Mesodermal cell (in vitro differentiated cells): ENCODE data around the gene SKAP1.
A peak's percentile ranks its signal among the peaks of the same experiment; 100 is the strongest.

Source experiments
- H3K27ac ChIP-seq: 2 replicates; pipeline ENCODE4 v1.7.0; 2013; ENCODE audit warnings: mild to moderate bottlenecking, low read depth, low read length, moderate library complexity; ENCODE audit not compliant: severe bottlenecking
- H3K36me3 ChIP-seq: 2 replicates; pipeline ENCODE4 v1.7.1; 2013; ENCODE audit warnings: mild to moderate bottlenecking, low read length, moderate library complexity; ENCODE audit not compliant: control insufficient read depth, insufficient read depth
- H3K4me1 ChIP-seq: one replicate; pipeline ENCODE4 v1.7.1; 2013; ENCODE audit warnings: mild to moderate bottlenecking, low read length; ENCODE audit not compliant: insufficient read depth, control insufficient read depth, poor library complexity, severe bottlenecking
- H3K4me3 ChIP-seq: 2 replicates; pipeline ENCODE4 v1.7.0; 2013; ENCODE audit warnings: low read length, control low read depth, mild to moderate bottlenecking; ENCODE audit not compliant: insufficient read depth, poor library complexity, severe bottlenecking; ENCODE audit errors: extremely low read depth
- H3K9me3 ChIP-seq: 2 replicates; pipeline ENCODE4 v1.7.1; 2013; ENCODE audit warnings: mild to moderate bottlenecking, low read length, moderate library complexity; ENCODE audit not compliant: control insufficient read depth
- WGBS, 2 experiments: methylation state at CpG; one replicate each; pipeline ENCODE4 v1.1.5; 2013; ENCODE audit warnings: missing lambda C conversion rate in 2 of 2; ENCODE audit not compliant: insufficient coverage in 2 of 2; 5-methylcytosine and 5-hydroxymethylcytosine counted together

Gene SKAP1

DNA sequence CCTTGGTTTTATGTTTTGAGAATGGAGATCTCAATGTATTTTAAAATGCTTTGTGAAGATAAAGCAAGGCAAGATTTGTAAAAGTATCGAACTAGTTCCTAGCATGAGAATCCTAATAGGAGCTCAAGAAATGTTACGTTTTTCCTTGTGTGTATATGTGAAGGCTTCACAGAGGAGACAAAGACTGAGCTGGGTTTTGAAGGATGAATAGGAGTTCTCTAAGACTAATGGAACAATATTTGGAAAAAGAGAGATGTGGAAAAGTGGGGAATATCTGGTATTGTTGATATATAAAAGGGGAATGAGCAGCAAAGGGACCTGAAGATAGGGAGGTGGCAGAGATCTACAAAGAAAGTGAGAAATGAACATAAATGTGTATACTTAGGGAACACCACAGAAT is 195.1 kb downstream of the SKAP1 start:
- Histone ChIP-seq H3K9me3 (no peaks in the 10 kb centered on the region), H3K4me1 (peaks cover 11% of the 10 kb centered on the region), H3K36me3 (no peaks in the 10 kb centered on the region), H3K27ac (no peak overlapping the region), H3K4me3 (no peak overlapping the region)
- WGBS, 2 experiments = 91 to 98% methylated on average over 2 of the region's 2 CpGs

DNA sequence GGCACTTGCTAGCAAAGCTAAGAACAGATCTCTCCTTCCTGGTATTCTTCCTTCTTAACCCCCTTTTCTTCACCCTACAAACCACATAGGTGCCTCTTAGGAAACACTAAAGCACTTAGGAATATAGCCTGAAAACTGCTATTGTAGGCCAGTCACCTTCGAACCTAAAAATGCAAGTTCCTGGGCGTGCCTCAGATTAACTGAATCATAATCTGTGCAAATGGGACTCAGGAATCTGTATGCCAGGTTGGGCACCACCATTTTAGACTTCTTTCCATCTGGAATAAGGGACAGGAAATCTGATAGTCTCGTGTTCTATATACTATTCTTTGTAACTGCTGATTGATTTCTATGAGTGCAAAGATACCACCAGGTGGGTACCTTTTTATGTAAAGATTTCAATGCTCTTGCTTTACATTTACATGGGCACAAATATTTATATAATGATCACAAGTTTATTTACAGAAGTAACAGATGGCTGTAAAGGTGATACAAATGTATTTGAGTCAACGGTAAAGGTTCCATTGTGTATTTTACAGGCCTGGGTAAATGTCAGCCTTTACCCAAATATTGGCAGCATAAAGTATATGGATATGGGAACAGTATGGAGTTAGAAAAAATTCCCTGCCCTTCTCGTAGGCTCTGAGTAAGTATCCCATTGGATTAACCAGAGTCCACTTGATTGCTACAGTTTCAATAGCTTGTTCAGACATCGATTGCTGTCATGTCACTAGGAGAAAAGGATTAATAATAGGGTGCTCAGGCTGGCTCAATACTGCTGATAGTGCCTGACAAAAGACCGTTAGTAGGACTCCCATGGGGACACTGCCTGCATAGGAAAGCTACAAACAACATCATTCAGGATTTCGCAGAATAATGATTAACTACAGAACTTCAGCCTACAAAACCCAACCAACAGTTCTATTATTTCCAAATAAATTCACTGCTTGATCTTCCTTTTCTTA is 197.7 kb downstream of the SKAP1 start:
- Histone ChIP-seq H3K27ac (no peak overlapping the region), H3K36me3 (no peaks in the 10 kb centered on the region), H3K9me3 (no peaks in the 10 kb centered on the region), H3K4me3 (no peak overlapping the region), H3K4me1 (no peaks in the 10 kb centered on the region)
- 93 to 95% methylated on average over 4 to 5 of the region's 8 CpGs for WGBS, 2 experiments

- Histone ChIP-seq H3K9me3 (no peaks in the 10 kb centered on the region), H3K4me1 (no peaks in the 10 kb centered on the region), H3K36me3 (no peaks in the 10 kb centered on the region), H3K4me3 (no peak overlapping the region), H3K27ac (no peak overlapping the region)
- 73 to 83% methylated on average over 1 of the region's 1 CpG for WGBS, 2 experiments
Observed at GRCh38 chr17:48229936-48230335, 200.1 kb downstream of the SKAP1 start.

GRCh38 chr17:48228720-48229119 is 201.3 kb downstream of the SKAP1 start:
- Histone ChIP-seq H3K9me3 (no peaks in the 10 kb centered on the region), H3K27ac (no peak overlapping the region), H3K4me3 (no peak overlapping the region), H3K4me1 (no peaks in the 10 kb centered on the region), H3K36me3 (no peaks in the 10 kb centered on the region)
- WGBS, 2 experiments = 57% methylated on average over 1 of the region's 1 CpG; no CpG with 5 or more reads in 1 of the 2 experiments

DNA sequence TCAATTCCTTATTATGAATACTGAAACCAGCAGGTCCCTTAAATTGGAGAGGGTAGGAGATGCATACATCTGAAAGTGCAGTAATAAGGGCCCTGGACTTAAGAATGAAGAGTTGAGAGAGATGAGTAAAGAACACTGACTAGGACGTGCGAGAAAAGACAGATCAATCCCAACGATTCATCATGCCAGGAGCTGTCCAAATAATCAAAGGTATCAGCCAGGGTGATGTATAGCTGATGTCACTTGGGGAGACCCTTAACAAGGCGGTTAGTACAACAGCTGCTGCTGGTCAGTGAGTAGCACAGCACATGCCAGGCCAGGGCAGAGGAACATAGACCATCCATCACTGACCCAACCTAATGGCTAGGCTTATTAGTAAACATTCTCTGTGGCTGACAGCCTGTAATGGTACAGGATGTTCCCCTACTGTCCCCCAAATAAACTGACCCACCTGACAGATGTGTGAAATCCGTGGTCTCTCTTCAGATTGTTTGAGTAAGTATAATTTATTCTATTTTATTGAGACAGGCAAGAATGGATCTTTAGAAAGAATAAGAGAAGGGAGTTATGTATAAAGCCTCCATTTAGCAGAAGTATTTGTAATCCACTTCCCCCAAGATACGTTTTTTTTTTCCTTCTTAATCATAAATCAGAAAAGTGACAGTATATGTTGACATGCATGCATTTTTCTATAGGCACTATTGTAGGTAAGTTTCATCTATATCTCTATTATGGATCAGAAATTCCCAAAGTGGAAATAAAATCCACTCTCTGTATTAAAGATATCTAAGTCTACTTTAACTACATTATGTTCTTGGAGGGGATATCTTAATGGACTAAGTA is 204.1 kb downstream of the SKAP1 start:
- 86 to 90% methylated on average over 3 to 4 of the region's 6 CpGs for WGBS, 2 experiments
- no peaks in the 10 kb centered on the region for H3K4me1 ChIP-seq
- H3K36me3 ChIP-seq = no peaks in the 10 kb centered on the region
- no peak overlapping the region for H3K27ac ChIP-seq
- H3K9me3 ChIP-seq = no peaks in the 10 kb centered on the region
- no peak overlapping the region for H3K4me3 ChIP-seq

- no peaks in the 10 kb centered on the region for H3K4me1 ChIP-seq
- no peak overlapping the region for H3K27ac ChIP-seq
- no peak overlapping the region for H3K4me3 ChIP-seq
- H3K36me3 ChIP-seq = no peaks in the 10 kb centered on the region
- no peaks in the 10 kb centered on the region for H3K9me3 ChIP-seq
Observed at GRCh38 chr17:48223945-48224344, 206.1 kb downstream of the SKAP1 start.

DNA sequence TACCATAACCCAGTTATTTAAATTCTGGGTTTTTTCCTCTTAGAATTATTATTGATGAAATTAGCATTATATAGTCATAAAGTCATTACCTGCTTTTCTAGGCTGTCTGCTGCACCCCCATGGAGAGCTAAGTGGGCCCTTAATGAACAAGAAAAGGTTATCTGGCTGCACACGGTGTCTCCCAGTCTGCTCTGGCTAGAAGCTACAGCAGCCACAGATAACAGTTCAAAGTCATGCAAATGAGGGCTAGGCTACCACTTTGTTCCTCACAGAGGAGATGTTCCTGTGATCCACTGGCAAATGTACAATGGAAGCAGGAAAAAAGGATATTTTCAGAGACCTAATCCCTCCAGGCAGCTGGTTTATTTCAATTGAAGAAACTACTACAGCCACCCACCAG is 210.4 kb downstream of the SKAP1 start:
- Histone ChIP-seq H3K4me3 (no peak overlapping the region), H3K4me1 (peaks cover 3% of the 10 kb centered on the region), H3K36me3 (no peaks in the 10 kb centered on the region), H3K9me3 (no peaks in the 10 kb centered on the region), H3K27ac (peak overlapping the region; percentile 3)
- WGBS, 2 experiments = 0% methylated on average over 1 of the region's 1 CpG

- Histone ChIP-seq H3K4me1 (peaks cover 3% of the 10 kb centered on the region), H3K27ac (no peak overlapping the region), H3K4me3 (no peak overlapping the region), H3K9me3 (no peaks in the 10 kb centered on the region), H3K36me3 (no peaks in the 10 kb centered on the region)
- 33% methylated on average over 1 of the region's 1 CpG; no CpG with 5 or more reads in 1 of the 2 experiments for WGBS, 2 experiments
Observed at GRCh38 chr17:48215583-48216139, 214.4 kb downstream of the SKAP1 start.

DNA sequence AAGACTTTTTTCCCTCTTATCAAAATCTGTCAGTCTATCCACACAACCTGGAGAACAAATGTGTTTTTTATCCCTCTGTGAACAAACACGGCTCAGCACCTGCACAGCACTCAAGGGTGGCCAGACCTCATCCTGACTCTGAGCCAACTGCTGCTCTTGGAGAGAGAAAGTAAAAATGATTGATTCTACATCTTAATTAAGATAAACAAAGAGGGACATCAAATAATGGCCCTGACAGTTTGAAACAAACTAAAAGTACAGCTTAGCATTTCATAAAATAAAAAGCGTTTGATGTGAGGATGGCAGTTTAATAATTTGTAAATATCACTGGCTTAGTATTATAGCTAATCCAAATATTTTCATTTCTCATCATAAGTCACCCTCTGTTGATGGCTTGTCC is 216.2 kb downstream of the SKAP1 start:
- no peaks in the 10 kb centered on the region for H3K9me3 ChIP-seq
- peaks cover 3% of the 10 kb centered on the region for H3K4me1 ChIP-seq
- no peak overlapping the region for H3K27ac ChIP-seq
- WGBS, 2 experiments = no CpG with 5 or more reads among the region's 2 CpGs
- no peak overlapping the region for H3K4me3 ChIP-seq
- H3K36me3 ChIP-seq = no peaks in the 10 kb centered on the region

GRCh38 chr17:48211787-48212186 is 218.2 kb downstream of the SKAP1 start:
- Histone ChIP-seq H3K36me3 (no peaks in the 10 kb centered on the region), H3K4me1 (peaks cover 3% of the 10 kb centered on the region), H3K27ac (no peak overlapping the region), H3K4me3 (no peak overlapping the region), H3K9me3 (no peaks in the 10 kb centered on the region)
- 88 to 91% methylated on average over 1 to 3 of the region's 4 CpGs for WGBS, 2 experiments
